Panc1 (cell line): ENCODE data around the gene SYTL3. TPM values are rescaled to one million over a fixed set of nuclear protein-coding genes. Genes with fewer than 3 reads are reported as not detected.

ENCODE experiments used
- ATAC-seq: fragments of 200-7000 bp; cut with Tn5 transposase; 2 replicates; pipeline ENCODE4 v1.9.1; 2020; ENCODE audit warnings: mild to moderate bottlenecking, moderate library complexity
- BruUV-seq: library from RNA; stranded (reverse); fragments of 400-500 nt; replicated peaks from 2 replicates; lab custom pipeline; 2021; lab: Mats Ljungman, UMichigan
- CTCF ChIA-PET: fragments of 300-600 bp; sonication (Branson Sonifier 250); formaldehyde crosslinking; loops from one replicate; lab custom pipeline; 2022; ENCODE audit warnings: antibody characterized with exemption; lab: Charles Lee
- POLR2A ChIA-PET: fragments of 300-600 bp; sonication (Branson Sonifier 250); formaldehyde crosslinking; loops from one replicate; lab custom pipeline; 2022; ENCODE audit warnings: antibody characterized with exemption; lab: Charles Lee
- DNase-seq: peaks from one replicate; pipeline ENCODE4 v3.0.0-alpha.2; 2010; ENCODE audit warnings: low read depth, low spot score
- H3K27ac ChIP-seq: 2 replicates; pipeline ENCODE4 v1.5.1; 2011; ENCODE audit warnings: mild to moderate bottlenecking, low read length, inconsistent platforms
- H3K27me3 ChIP-seq: fragments of 200-500 bp; sonication (Bioruptor generic); 2 replicates; pipeline ENCODE4 v1.6.0; 2014; ENCODE audit warnings: low read length, inconsistent platforms; ENCODE audit not compliant: control insufficient read depth, insufficient read depth
- H3K36me3 ChIP-seq: fragments of 200-500 bp; sonication (Bioruptor generic); 2 replicates; pipeline ENCODE4 v1.5.1; 2014; ENCODE audit warnings: inconsistent platforms, mild to moderate bottlenecking, low read length, moderate library complexity; ENCODE audit not compliant: control insufficient read depth, insufficient read depth
- H3K4me1 ChIP-seq: 2 replicates; pipeline ENCODE4 v1.5.1; 2011; ENCODE audit warnings: inconsistent platforms, mild to moderate bottlenecking, low read length, moderate library complexity; ENCODE audit not compliant: control insufficient read depth, insufficient read depth
- H3K4me3 ChIP-seq, 2 experiments: 2 replicates each; pipeline ENCODE4 v1.5.1; 2011 to 2012; ENCODE audit warnings: low read depth in 2 of 2, low read length in 2 of 2, mild to moderate bottlenecking in 2 of 2, inconsistent platforms in 1 of 2, moderate library complexity in 1 of 2
- H3K9me3 ChIP-seq: fragments of 200-500 bp; sonication (Bioruptor generic); 2 replicates; pipeline ENCODE4 v1.5.1; 2014; ENCODE audit warnings: low read depth, mild to moderate bottlenecking, inconsistent platforms, low read length, moderate library complexity; ENCODE audit not compliant: control insufficient read depth, insufficient read depth
- CTCF ChIP-seq: fragments of 450-650 bp; IDR thresholded peaks from 2 replicates; pipeline ENCODE4 v1.5.1; 2017; ENCODE audit warnings: mild to moderate bottlenecking
- POLR2AphosphoS5 ChIP-seq: IDR thresholded peaks from 2 replicates; pipeline ENCODE4 v1.6.1; 2012; ENCODE audit warnings: mild to moderate bottlenecking, low read depth, low read length, moderate library complexity
- REST ChIP-seq, 2 experiments: IDR thresholded peaks; 2 replicates each; pipeline ENCODE4 v1.6.1; 2011 to 2012; ENCODE audit warnings: low read depth in 2 of 2, control low read depth in 1 of 2, low read length in 1 of 2, mild to moderate bottlenecking in 1 of 2, moderate library complexity in 1 of 2; ENCODE audit not compliant: insufficient read depth in 1 of 2
- SIN3A ChIP-seq: IDR thresholded peaks from 2 replicates; pipeline ENCODE4 v1.6.1; 2012; ENCODE audit warnings: low read depth, mild to moderate bottlenecking, low read length, moderate library complexity, borderline replicate concordance; ENCODE audit not compliant: insufficient read depth
- TCF7L2 ChIP-seq: IDR thresholded peaks from 2 replicates; pipeline ENCODE4 v1.6.1; 2011; ENCODE audit warnings: mild to moderate bottlenecking, low read depth, low read length, inconsistent platforms
- in situ Hi-C: cut with HindIII; loops from 2 replicates; pipeline ENCODE4 v1.10.0; 2016; ENCODE audit warnings: low sequenced_read_pairs, low pct_unique_long_range_greater_than_20kb
- intact Hi-C: fragments of 100-400 bp; cut with micrococcal nuclease; formaldehyde crosslinking; loops from one replicate; pipeline ENCODE4 v1.10.0; 2022; ENCODE audit not compliant: unreplicated experiment
- total RNA-seq: library from RNA; stranded (reverse); gene quantifications from one replicate; pipeline ENCODE4 v1.2.1, GENCODE V29; 2021; ENCODE audit not compliant: unreplicated experiment

Gene SYTL3
- total RNA-seq, 1 experiment from 2014 or later, result 1.4 TPM

GRCh38 chr6:158610319-158610968 lies 39.4 kb upstream of the SYTL3 start:
- peaks cover 20% of the 10 kb centered on the region for H3K36me3 ChIP-seq
- CTCF ChIA-PET, result interaction anchor here (0.5 kb wide), 1 partner anchor 91 kb away, joined by 8 read pairs; no protein-coding TSS in a partner anchor
- H3K9me3 ChIP-seq, result no peaks in the 10 kb centered on the region
- BruUV-seq, result no TSS peak
- no peaks in the 10 kb centered on the region for H3K4me1 ChIP-seq
- ATAC-seq, result no peak
- intact Hi-C loops (no loop called here), in situ Hi-C loops (no loop called here)
- H3K4me3 ChIP-seq, result no peak overlapping the region
- no peak overlapping the region for H3K27ac ChIP-seq
- POLR2A ChIA-PET, result interaction anchor here (0.5 kb wide), 1 partner anchor 364 kb away, joined by 3 read pairs; no protein-coding TSS in a partner anchor
- no peak for DNase-seq
- no peaks in the 10 kb centered on the region for H3K27me3 ChIP-seq
- TF ChIP-seq POLR2AphosphoS5 (no peak), TCF7L2 (no peak), REST (IDR thresholded peaks at IDR 0.05; ENCODE audit: insufficient read depth in 1 of 2, low read depth in 2 of 2, low read length in 1 of 2) (no peak), SIN3A (no peak), CTCF (no peak)

- H3K27me3 ChIP-seq, result no peaks in the 10 kb centered on the region
- H3K27ac ChIP-seq, result no peak overlapping the region
- DNase-seq, result no peak
- CTCF ChIA-PET, result no interaction called here
- intact Hi-C loops, result no loop called here
- no peak overlapping the region for H3K4me3 ChIP-seq
- in situ Hi-C loops, result no loop called here
- TF ChIP-seq SIN3A (no peak), CTCF (no peak), POLR2AphosphoS5 (no peak), TCF7L2 (no peak), REST (IDR thresholded peaks at IDR 0.05; ENCODE audit: insufficient read depth in 1 of 2, low read depth in 2 of 2, low read length in 1 of 2) (no peak)
- no peaks in the 10 kb centered on the region for H3K9me3 ChIP-seq
- BruUV-seq, result no TSS peak
- no peaks in the 10 kb centered on the region for H3K4me1 ChIP-seq
- peaks cover 20% of the 10 kb centered on the region for H3K36me3 ChIP-seq
- POLR2A ChIA-PET, result no interaction called here
- ATAC-seq, result no peak
Observed at GRCh38 chr6:158611039-158611438, 38.8 kb upstream of the SYTL3 start.
